ENCODE measurements around the gene ASTN2. TPM values are rescaled to one million over a fixed set of nuclear protein-coding genes. Genes with fewer than 3 reads are reported as not detected.

The ASTN2 gene
- total RNA-seq, 4 donors from 2014 or later, result 3.0 to 7.0 (median 5.2) TPM

GRCh38 chr9:116411506-116411905, 1003.4 kb downstream of the ASTN2 start:
- intact Hi-C loops (cut with DNase I; ENCODE audit: low total_unique reads), result no loop called here
- H3K4me1 ChIP-seq, result no peaks in the 10 kb centered on the region
- H3K36me3 ChIP-seq, result no peaks in the 10 kb centered on the region
- no peak overlapping the region for H3K4me3 ChIP-seq
- no peaks in the 10 kb centered on the region for H3K9me3 ChIP-seq
- TF ChIP-seq POLR2A (IDR thresholded peaks at IDR 0.05) (no peak), EP300 (IDR thresholded peaks at IDR 0.05; ENCODE audit: low read depth) (no peak), POLR2AphosphoS5 (IDR thresholded peaks at IDR 0.05) (no peak)
- H3K27me3 ChIP-seq, result no peaks in the 10 kb centered on the region
- no peak for DNase-seq
- no peak overlapping the region for H3K27ac ChIP-seq
- WGBS, 2 donors (ENCODE audit: low coverage in 1 of 2), result 86 to 100% methylated on average over 1 of the region's 1 CpG
- in situ Hi-C loops (cut with MboI; ENCODE audit: low pct_ligation_motif_present in 1 of 4, low pct_unique_long_range_greater_than_20kb in 1 of 4, low sequenced_read_pairs in 3 of 4), result loop anchor here in 1 of 4 donors (25.0 kb wide), 1 partner anchor 99 kb away; no protein-coding TSS in a partner anchor

- Histone ChIP-seq H3K4me3 (no peak overlapping the region), H3K27ac (no peak overlapping the region), H3K36me3 (no peaks in the 10 kb centered on the region), H3K9me3 (no peaks in the 10 kb centered on the region), H3K27me3 (no peaks in the 10 kb centered on the region), H3K4me1 (no peaks in the 10 kb centered on the region)
- in situ Hi-C loops (cut with MboI; ENCODE audit: low pct_ligation_motif_present in 1 of 4, low pct_unique_long_range_greater_than_20kb in 1 of 4, low sequenced_read_pairs in 3 of 4) (loop anchor here in 1 of 4 donors (25.0 kb wide), 1 partner anchor 97 kb away; no protein-coding TSS in a partner anchor), intact Hi-C loops (cut with DNase I; ENCODE audit: low total_unique reads) (no loop called here)
- DNase-seq, result no peak
- WGBS, 2 donors (ENCODE audit: low coverage in 1 of 2), result 81 to 82% methylated on average over 6 of the region's 6 CpGs
- TF ChIP-seq POLR2AphosphoS5 (IDR thresholded peaks at IDR 0.05), result no peak
- TF ChIP-seq EP300 (IDR thresholded peaks at IDR 0.05; ENCODE audit: low read depth), result no peak
- no peak for TF ChIP-seq CTCF (IDR thresholded peaks at IDR 0.05)
- TF ChIP-seq POLR2A (IDR thresholded peaks at IDR 0.05), result no peak
Observed at GRCh38 chr9:116409638-116410037, 1005.2 kb downstream of the ASTN2 start.

- H3K36me3 ChIP-seq, result no peaks in the 10 kb centered on the region
- no peak overlapping the region for H3K4me3 ChIP-seq
- no peaks in the 10 kb centered on the region for H3K27me3 ChIP-seq
- intact Hi-C loops (cut with DNase I; ENCODE audit: low total_unique reads), result no loop called here
- no peaks in the 10 kb centered on the region for H3K9me3 ChIP-seq
- TF ChIP-seq CTCF (IDR thresholded peaks at IDR 0.05), result no peak
- no peak for TF ChIP-seq EP300 (IDR thresholded peaks at IDR 0.05; ENCODE audit: low read depth)
- H3K4me1 ChIP-seq, result no peaks in the 10 kb centered on the region
- DNase-seq, result no peak
- no peak overlapping the region for H3K27ac ChIP-seq
- 71 to 91% methylated on average over 2 of the region's 2 CpGs for WGBS, 2 donors (ENCODE audit: low coverage in 1 of 2)
- in situ Hi-C loops (cut with MboI; ENCODE audit: low pct_ligation_motif_present in 1 of 4, low pct_unique_long_range_greater_than_20kb in 1 of 4, low sequenced_read_pairs in 3 of 4), result loop anchor here in 1 of 4 donors (25.0 kb wide), 1 partner anchor 97 kb away; no protein-coding TSS in a partner anchor
Observed at GRCh38 chr9:116409129-116409528, 1005.7 kb downstream of the ASTN2 start.

- no peaks in the 10 kb centered on the region for H3K36me3 ChIP-seq
- in situ Hi-C loops (cut with MboI; ENCODE audit: low pct_ligation_motif_present in 1 of 4, low pct_unique_long_range_greater_than_20kb in 1 of 4, low sequenced_read_pairs in 3 of 4) (loop anchor here in 1 of 4 donors (25.0 kb wide), 1 partner anchor 94 kb away; no protein-coding TSS in a partner anchor), intact Hi-C loops (cut with DNase I; ENCODE audit: low total_unique reads) (no loop called here)
- H3K4me3 ChIP-seq, result no peak overlapping the region
- DNase-seq, result no peak
- no peak for TF ChIP-seq CTCF (IDR thresholded peaks at IDR 0.05)
- TF ChIP-seq POLR2AphosphoS5 (IDR thresholded peaks at IDR 0.05), result no peak
- TF ChIP-seq POLR2A (IDR thresholded peaks at IDR 0.05), result no peak
- no peak for TF ChIP-seq EP300 (IDR thresholded peaks at IDR 0.05; ENCODE audit: low read depth)
- H3K4me1 ChIP-seq, result no peaks in the 10 kb centered on the region
- WGBS, 2 donors (ENCODE audit: low coverage in 1 of 2), result 76 to 81% methylated on average over 2 of the region's 2 CpGs
- H3K27ac ChIP-seq, result no peak overlapping the region
- no peaks in the 10 kb centered on the region for H3K27me3 ChIP-seq
- H3K9me3 ChIP-seq, result no peaks in the 10 kb centered on the region
Observed at GRCh38 chr9:116406469-116406868, 1008.4 kb downstream of the ASTN2 start.

- no peak for TF ChIP-seq POLR2A (IDR thresholded peaks at IDR 0.05)
- TF ChIP-seq POLR2AphosphoS5 (IDR thresholded peaks at IDR 0.05), result no peak
- no peak for TF ChIP-seq CTCF (IDR thresholded peaks at IDR 0.05)
- no peak for TF ChIP-seq EP300 (IDR thresholded peaks at IDR 0.05; ENCODE audit: low read depth)
- Histone ChIP-seq H3K4me1 (no peaks in the 10 kb centered on the region), H3K27ac (no peak overlapping the region), H3K9me3 (no peaks in the 10 kb centered on the region), H3K4me3 (no peak overlapping the region), H3K27me3 (no peaks in the 10 kb centered on the region), H3K36me3 (no peaks in the 10 kb centered on the region)
- in situ Hi-C loops (cut with MboI; ENCODE audit: low pct_ligation_motif_present in 1 of 4, low pct_unique_long_range_greater_than_20kb in 1 of 4, low sequenced_read_pairs in 3 of 4) (loop anchor here in 1 of 4 donors (25.0 kb wide), 1 partner anchor 93 kb away; no protein-coding TSS in a partner anchor), intact Hi-C loops (cut with DNase I; ENCODE audit: low total_unique reads) (no loop called here)
- 100% methylated on average over 1 of the region's 1 CpG for WGBS, 2 donors (ENCODE audit: low coverage in 1 of 2)
- no peak for DNase-seq
Observed at GRCh38 chr9:116405321-116405720, 1009.5 kb downstream of the ASTN2 start.

All from transverse colon (tissue), 4 donors.